OCI-LY7 (cell line): ENCODE data around the gene CPHXL. TPM values are rescaled to one million over a fixed set of nuclear protein-coding genes. Genes with fewer than 3 reads are reported as not detected.

ENCODE experiments used
- Bru-seq: library from RNA; stranded (reverse); fragments of 400-500 nt; gene quantifications from one replicate; lab custom pipeline; 2021; lab: Mats Ljungman, UMichigan
- BruChase-seq, 2 experiments: library from RNA; stranded (reverse); fragments of 400-500 nt; gene quantifications; one replicate each; lab custom pipeline; 2021; lab: Mats Ljungman, UMichigan
- BruUV-seq: library from RNA; stranded (reverse); fragments of 400-500 nt; replicated peaks from 2 replicates; lab custom pipeline; 2021; lab: Mats Ljungman, UMichigan
- CTCF ChIA-PET: fragments of 300-600 bp; sonication (Branson Sonifier 250); formaldehyde crosslinking; loops from one replicate; lab custom pipeline; 2022; ENCODE audit warnings: antibody characterized with exemption; ENCODE audit not compliant: unreplicated experiment; lab: Charles Lee
- POLR2A ChIA-PET: fragments of 300-600 bp; sonication (Branson Sonifier 250); formaldehyde crosslinking; loops from one replicate; lab custom pipeline; 2022; ENCODE audit warnings: antibody characterized with exemption; lab: Charles Lee
- DNase-seq: peaks from one replicate; pipeline ENCODE4 v3.0.0-alpha.2; 2015; ENCODE audit warnings: low spot score
- H2AFZ ChIP-seq: fragments of 200-600 bp; sonication (generic), shearing (Covaris generic); 2 replicates; pipeline ENCODE4 v1.6.1; 2014; ENCODE audit warnings: mild to moderate bottlenecking, antibody characterized with exemption, low read length, moderate library complexity
- H3K27ac ChIP-seq: fragments of 200-600 bp; sonication (generic); 2 replicates; pipeline ENCODE4 v1.5.1; 2014; ENCODE audit warnings: mixed run types, low read depth, mild to moderate bottlenecking, moderate library complexity, low read length, inconsistent platforms; ENCODE audit not compliant: poor library complexity, severe bottlenecking
- H3K36me3 ChIP-seq: fragments of 200-600 bp; sonication (generic); 2 replicates; pipeline ENCODE4 v1.6.1; 2014; ENCODE audit warnings: mild to moderate bottlenecking, antibody characterized with exemption, low read length, moderate library complexity, mixed read lengths; ENCODE audit not compliant: insufficient read depth
- H3K4me1 ChIP-seq: fragments of 200-600 bp; sonication (generic); 2 replicates; pipeline ENCODE4 v1.5.1; 2014; ENCODE audit warnings: mild to moderate bottlenecking, low read length; ENCODE audit not compliant: insufficient read depth, poor library complexity, severe bottlenecking
- H3K4me2 ChIP-seq: fragments of 200-600 bp; sonication (generic); 2 replicates; pipeline ENCODE4 v1.6.1; 2014; ENCODE audit warnings: mild to moderate bottlenecking, low read length
- H3K4me3 ChIP-seq: fragments of 200-600 bp; sonication (generic); 2 replicates; pipeline ENCODE4 v1.5.1; 2014; ENCODE audit warnings: mild to moderate bottlenecking, low read depth, low read length; ENCODE audit not compliant: poor library complexity, severe bottlenecking
- H3K79me2 ChIP-seq: fragments of 200-600 bp; sonication (generic); 2 replicates; pipeline ENCODE4 v1.6.1; 2016; ENCODE audit warnings: low read depth, mild to moderate bottlenecking, low read length, moderate library complexity, mixed read lengths; ENCODE audit not compliant: insufficient read depth
- H3K9me2 ChIP-seq: fragments of 200-600 bp; sonication (generic); 2 replicates; pipeline ENCODE4 v1.6.1; 2016; ENCODE audit warnings: mild to moderate bottlenecking, low read length, mixed read lengths; ENCODE audit not compliant: insufficient read depth
- H3K9me3 ChIP-seq: fragments of 200-600 bp; sonication (generic); 2 replicates; pipeline ENCODE4 v1.6.1; 2014; ENCODE audit warnings: mild to moderate bottlenecking, mixed run types, low read length, mixed read lengths
- H4K20me1 ChIP-seq: fragments of 200-600 bp; sonication (generic); 2 replicates; pipeline ENCODE4 v1.6.1; 2014; ENCODE audit warnings: mild to moderate bottlenecking, antibody characterized with exemption, low read length, moderate library complexity, mixed read lengths; ENCODE audit not compliant: insufficient read depth
- EZH2phosphoT487 ChIP-seq: fragments of 200-600 bp; sonication (generic); IDR thresholded peaks from 2 replicates; pipeline ENCODE4 v1.6.1; 2018; ENCODE audit warnings: low read depth, borderline replicate concordance, mild to moderate bottlenecking, mixed run types, antibody characterized with exemption, low read length, moderate library complexity, mixed read lengths
- intact Hi-C: fragments of 100-400 bp; cut with micrococcal nuclease; formaldehyde crosslinking; loops from one replicate; pipeline ENCODE4 v1.10.0; 2022; ENCODE audit not compliant: unreplicated experiment
- long read RNA-seq: library from polyadenylated mRNA; stranded (forward); transcript quantifications from one replicate; pipeline ENCODE4 v2.0.0, GENCODE V29; 2022
- total RNA-seq, 2 experiments: library from RNA; depleted of rRNA in 1 of 2; stranded (reverse); fragments of >200 nt in 1 of 2; shearing (Covaris generic) in 1 of 2; gene quantifications; 2 replicates each; pipeline ENCODE4 v1.2.3, GENCODE V29; 2014 to 2022
- TF ChIP-seq, protein P1 (sequence below): fragments of 200-600 bp; sonication (generic); conservative IDR thresholded peaks from 2 replicates; pipeline ENCODE4 v1.5.1; 2014; ENCODE audit warnings: mild to moderate bottlenecking, antibody characterized with exemption, low read length, moderate library complexity, mixed read lengths

The CPHXL gene
- total RNA-seq (2014; rRNA removed; shearing (Covaris generic)) = not detected in 2 replicates
- total RNA-seq (2022) = not detected in 2 replicates
- not detected for Bru-seq, nascent RNA
- BruChase-seq, experiment 1, labeled RNA remaining after a 6-hour chase = not detected
- BruChase-seq, experiment 2, labeled RNA remaining after a 2-hour chase = not detected
- long read RNA-seq = 0 reads

DNA sequence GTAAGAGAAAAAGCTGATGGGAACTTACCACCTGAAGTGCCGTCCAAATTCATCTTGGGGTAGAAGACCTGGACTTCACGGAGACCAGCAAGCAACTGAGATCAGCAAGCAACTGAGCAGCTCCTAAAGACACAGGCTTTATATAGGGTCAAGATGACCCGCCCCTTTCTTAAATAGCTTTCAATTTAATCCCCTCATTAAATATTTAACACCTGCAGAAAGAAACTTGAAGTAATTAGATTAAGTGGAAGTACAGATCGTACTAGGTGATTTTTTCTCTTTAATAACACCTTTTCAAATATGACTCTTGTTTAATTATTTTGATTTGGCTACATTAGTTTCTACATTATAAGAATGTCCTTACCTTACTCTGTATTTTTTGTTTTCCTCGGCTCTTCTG lies at the start of gene CPHXL:
CPHXL (minus strand) TSS at position 101 of the 400 bp plus-strand sequence; CDS start at position 53, 48 bp downstream.
- Histone ChIP-seq H3K9me3 (no peaks in the 10 kb centered on the region), H3K4me3 (no peak within 1 kb of the TSS), H4K20me1 (no peaks in the 10 kb centered on the region), H3K4me2 (no peak within 1 kb of the TSS), H3K79me2 (no peaks in the 10 kb centered on the region), H3K4me1 (no peaks in the 10 kb centered on the region), H3K27ac (no peak within 1 kb of the TSS), H3K9me2 (no peaks in the 10 kb centered on the region), H2AFZ (no peak within 1 kb of the TSS), H3K36me3 (no peaks in the 10 kb centered on the region)
- TF ChIP-seq, protein P1, sequence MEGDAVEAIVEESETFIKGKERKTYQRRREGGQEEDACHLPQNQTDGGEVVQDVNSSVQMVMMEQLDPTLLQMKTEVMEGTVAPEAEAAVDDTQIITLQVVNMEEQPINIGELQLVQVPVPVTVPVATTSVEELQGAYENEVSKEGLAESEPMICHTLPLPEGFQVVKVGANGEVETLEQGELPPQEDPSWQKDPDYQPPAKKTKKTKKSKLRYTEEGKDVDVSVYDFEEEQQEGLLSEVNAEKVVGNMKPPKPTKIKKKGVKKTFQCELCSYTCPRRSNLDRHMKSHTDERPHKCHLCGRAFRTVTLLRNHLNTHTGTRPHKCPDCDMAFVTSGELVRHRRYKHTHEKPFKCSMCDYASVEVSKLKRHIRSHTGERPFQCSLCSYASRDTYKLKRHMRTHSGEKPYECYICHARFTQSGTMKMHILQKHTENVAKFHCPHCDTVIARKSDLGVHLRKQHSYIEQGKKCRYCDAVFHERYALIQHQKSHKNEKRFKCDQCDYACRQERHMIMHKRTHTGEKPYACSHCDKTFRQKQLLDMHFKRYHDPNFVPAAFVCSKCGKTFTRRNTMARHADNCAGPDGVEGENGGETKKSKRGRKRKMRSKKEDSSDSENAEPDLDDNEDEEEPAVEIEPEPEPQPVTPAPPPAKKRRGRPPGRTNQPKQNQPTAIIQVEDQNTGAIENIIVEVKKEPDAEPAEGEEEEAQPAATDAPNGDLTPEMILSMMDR = no peak
- TF ChIP-seq EZH2phosphoT487 = no peak
- DNase-seq = no peak
- POLR2A ChIA-PET = no interaction called here
- intact Hi-C loops = no loop called here
- CTCF ChIA-PET = no interaction called here
- BruUV-seq = no TSS peak

DNA sequence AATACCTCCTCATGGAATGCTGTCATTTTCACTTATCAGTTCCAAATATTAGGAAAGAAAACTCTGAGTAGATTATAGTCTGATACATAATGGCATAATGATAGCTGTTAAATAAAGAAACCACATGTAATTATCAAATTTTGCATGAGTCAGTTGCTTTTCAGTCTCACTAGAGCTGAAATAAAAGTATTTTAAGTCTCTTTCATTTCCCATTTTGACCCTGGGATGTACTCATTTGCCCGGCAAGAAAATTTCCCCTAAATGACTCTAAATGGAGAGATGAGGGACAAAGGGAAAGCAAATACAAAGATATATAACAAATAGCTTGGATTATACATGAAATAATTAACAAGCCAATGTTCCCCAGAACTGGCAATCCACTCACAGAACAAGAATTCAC lies 47.9 kb upstream of the CPHXL start:
- intact Hi-C loops = no loop called here
- no peak for DNase-seq
- Histone ChIP-seq H2AFZ (peak overlapping the region; percentile 40), H3K4me3 (peak overlapping the region; percentile 2), H3K4me2 (peak overlapping the region; percentile 41), H3K36me3 (no peaks in the 10 kb centered on the region), H3K9me3 (no peaks in the 10 kb centered on the region), H4K20me1 (no peaks in the 10 kb centered on the region), H3K9me2 (no peaks in the 10 kb centered on the region), H3K4me1 (peaks cover 19% of the 10 kb centered on the region), H3K79me2 (no peaks in the 10 kb centered on the region), H3K27ac (no peak overlapping the region)
- POLR2A ChIA-PET = interaction anchor here (0.5 to 3.3 kb wide), 10 partner anchors 8 to 1139 kb away, joined by 3 to 15 read pairs (median 3); partner anchors contain the start of gene CFDP1
- CTCF ChIA-PET = no interaction called here
- no peak for TF ChIP-seq EZH2phosphoT487
- TF ChIP-seq, protein P1 = no peak
- BruUV-seq = no TSS peak

DNA sequence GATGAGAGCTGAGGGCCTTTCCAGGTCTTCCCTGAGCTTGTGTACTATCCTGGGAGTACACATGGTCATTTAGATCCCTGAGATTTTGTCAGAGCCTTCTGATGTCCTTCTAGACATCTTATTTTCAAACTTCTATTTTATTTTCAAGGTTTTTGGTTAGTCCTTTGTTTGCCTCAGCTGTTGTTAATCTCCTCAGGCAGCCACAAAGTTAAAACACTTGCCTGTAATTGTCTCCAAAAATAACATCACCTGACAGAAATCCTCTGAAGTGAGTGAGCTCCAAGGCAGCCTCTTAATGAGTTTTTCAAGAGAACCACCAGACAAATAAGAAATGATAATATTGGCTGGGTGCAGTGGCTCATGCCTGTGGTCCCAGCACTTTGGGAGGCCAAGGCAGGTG lies 43.8 kb upstream of the CPHXL start:
- TF ChIP-seq EZH2phosphoT487 = no peak
- TF ChIP-seq, protein P1 = no peak
- no peak overlapping the region for H3K4me2 ChIP-seq
- no peaks in the 10 kb centered on the region for H3K36me3 ChIP-seq
- H3K9me2 ChIP-seq = no peaks in the 10 kb centered on the region
- no peak overlapping the region for H3K27ac ChIP-seq
- intact Hi-C loops = no loop called here
- no peak overlapping the region for H3K4me3 ChIP-seq
- H3K79me2 ChIP-seq = no peaks in the 10 kb centered on the region
- ChIA-PET CTCF (no interaction called here), POLR2A (interaction anchor here (0.6 to 1.6 kb wide), 4 partner anchors 10 to 200 kb away, joined by 3 to 4 read pairs (median 4); no protein-coding TSS in a partner anchor)
- no peak overlapping the region for H2AFZ ChIP-seq
- no TSS peak for BruUV-seq
- H3K4me1 ChIP-seq = peaks cover 14% of the 10 kb centered on the region
- no peaks in the 10 kb centered on the region for H4K20me1 ChIP-seq
- no peaks in the 10 kb centered on the region for H3K9me3 ChIP-seq
- no peak for DNase-seq
